IMR-90 (cell line): ENCODE results near the gene METTL22. TPM values are rescaled to one million over a fixed set of nuclear protein-coding genes. Genes with fewer than 3 reads are reported as not detected.

ENCODE experiments used
- ATAC-seq: fragments of 200-7000 bp; cut with Tn5 transposase; 2 replicates; pipeline ENCODE4 v1.9.1; 2020; ENCODE audit warnings: low read depth, mild to moderate bottlenecking, moderate library complexity
- BruUV-seq: library from RNA; stranded (reverse); fragments of 400-500 nt; replicated peaks from 2 replicates; lab custom pipeline; 2021; lab: Mats Ljungman, UMichigan
- CTCF ChIA-PET: fragments of 300-600 bp; formaldehyde crosslinking; extraction: SDS; loops from one replicate; lab custom pipeline; 2021; ENCODE audit warnings: antibody characterized with exemption; lab: Yijun Ruan, JAX
- POLR2A ChIA-PET: fragments of 300-600 bp; sonication (Branson Sonifier 250); formaldehyde crosslinking; loops from one replicate; lab custom pipeline; 2022; ENCODE audit warnings: antibody characterized with exemption; ENCODE audit not compliant: unreplicated experiment; lab: Charles Lee
- DNase-seq: peaks from one replicate; pipeline ENCODE4 v3.0.0; 2013
- H2AFZ ChIP-seq: replicated peaks from 2 replicates; pipeline ENCODE3; 2013; ENCODE audit warnings: low read length, mild to moderate bottlenecking; ENCODE audit not compliant: poor library complexity
- H2AK5ac ChIP-seq: 2 replicates; pipeline ENCODE4 v1.6.1; 2013; ENCODE audit warnings: low read depth, low read length, inconsistent platforms
- H2AK9ac ChIP-seq: replicated peaks from 2 replicates; pipeline ENCODE3; 2013; ENCODE audit warnings: mild to moderate bottlenecking, low read depth, low read length, moderate library complexity; ENCODE audit not compliant: poor library complexity
- H2BK120ac ChIP-seq: 2 replicates; pipeline ENCODE4 v1.6.1; 2013; ENCODE audit warnings: low read depth, low read length, inconsistent platforms
- H2BK15ac ChIP-seq: 3 replicates; pipeline ENCODE4 v1.6.1; 2013; ENCODE audit warnings: low read depth, low read length, inconsistent platforms
- H2BK20ac ChIP-seq: 2 replicates; pipeline ENCODE4 v1.6.1; 2013; ENCODE audit warnings: low read depth, mild to moderate bottlenecking, inconsistent platforms, low read length, moderate library complexity
- H2BK5ac ChIP-seq: 2 replicates; pipeline ENCODE4 v1.6.1; 2013; ENCODE audit warnings: mild to moderate bottlenecking, low read depth, low read length, inconsistent platforms; ENCODE audit not compliant: poor library complexity, severe bottlenecking
- H3K14ac ChIP-seq: replicated peaks from 2 replicates; pipeline ENCODE4 v1.6.1; 2013; ENCODE audit warnings: low read depth, low read length, inconsistent platforms
- H3K18ac ChIP-seq: 2 replicates; pipeline ENCODE4 v1.6.1; 2013; ENCODE audit warnings: low read depth, low read length, control low read depth
- H3K23ac ChIP-seq: 2 replicates; pipeline ENCODE4 v1.6.1; 2013; ENCODE audit warnings: low read depth, low read length, inconsistent platforms
- H3K27ac ChIP-seq: 2 replicates; pipeline ENCODE4 v1.5.1; 2013; ENCODE audit warnings: mild to moderate bottlenecking, control low read depth, low read length; ENCODE audit not compliant: insufficient read depth
- H3K27me3 ChIP-seq: 2 replicates; pipeline ENCODE4 v1.6.1; 2013; ENCODE audit warnings: low read length; ENCODE audit not compliant: control insufficient read depth, insufficient read depth
- H3K36me3 ChIP-seq: 2 replicates; pipeline ENCODE4 v1.6.1; 2013; ENCODE audit warnings: low read length, mixed read lengths; ENCODE audit not compliant: control insufficient read depth, insufficient read depth
- H3K4ac ChIP-seq: 2 replicates; pipeline ENCODE4 v1.6.1; 2013; ENCODE audit warnings: low read depth, low read length, inconsistent platforms
- H3K4me1 ChIP-seq: 2 replicates; pipeline ENCODE4 v1.6.1; 2013; ENCODE audit warnings: low read length, mixed read lengths; ENCODE audit not compliant: control insufficient read depth, insufficient read depth
- H3K4me2 ChIP-seq: 2 replicates; pipeline ENCODE4 v1.6.1; 2013; ENCODE audit warnings: low read depth, mild to moderate bottlenecking, control low read depth, low read length, moderate library complexity
- H3K4me3 ChIP-seq: 2 replicates; pipeline ENCODE4 v1.5.1; 2013; ENCODE audit warnings: low read depth, mild to moderate bottlenecking, control low read depth, low read length, moderate library complexity; ENCODE audit not compliant: insufficient read depth
- H3K56ac ChIP-seq: 2 replicates; pipeline ENCODE4 v1.6.1; 2013; ENCODE audit warnings: low read length, inconsistent platforms; ENCODE audit not compliant: insufficient read depth; ENCODE audit errors: extremely low read depth
- H3K79me1 ChIP-seq, 2 experiments: 2 replicates each; pipeline ENCODE4 v1.6.1; 2013; ENCODE audit warnings: low read length in 2 of 2, inconsistent platforms in 1 of 2, low read depth in 1 of 2
- H3K9ac ChIP-seq: 2 replicates; pipeline ENCODE4 v1.6.1; 2013; ENCODE audit warnings: low read depth, low read length, control low read depth
- H3K9me1 ChIP-seq: 2 replicates; pipeline ENCODE4 v1.6.1; 2013; ENCODE audit warnings: low read length, inconsistent platforms; ENCODE audit not compliant: insufficient read depth
- H3K9me3 ChIP-seq: 2 replicates; pipeline ENCODE4 v1.6.1; 2013; ENCODE audit warnings: low read length; ENCODE audit not compliant: control insufficient read depth, insufficient read depth
- H4K20me1 ChIP-seq: 2 replicates; pipeline ENCODE4 v1.6.1; 2013; ENCODE audit warnings: low read length, inconsistent platforms; ENCODE audit not compliant: insufficient read depth
- H4K5ac ChIP-seq: 2 replicates; pipeline ENCODE4 v1.6.1; 2013; ENCODE audit warnings: mild to moderate bottlenecking, low read depth, low read length, control low read depth
- H4K8ac ChIP-seq, 2 experiments: 2 replicates each; pipeline ENCODE4 v1.6.1; 2013; ENCODE audit warnings: low read depth in 2 of 2, low read length in 2 of 2, control low read depth in 1 of 2, inconsistent platforms in 1 of 2
- H4K91ac ChIP-seq: 2 replicates; pipeline ENCODE4 v1.6.1; 2013; ENCODE audit warnings: low read depth, low read length, inconsistent platforms; ENCODE audit not compliant: insufficient read depth
- MAZ ChIP-seq: IDR thresholded peaks from 2 replicates; pipeline ENCODE4 v1.6.1; 2012; ENCODE audit warnings: low read depth, mild to moderate bottlenecking, low read length, improper control_type of control experiment, moderate library complexity, borderline replicate concordance
- MXI1 ChIP-seq: IDR thresholded peaks from 2 replicates; pipeline ENCODE4 v1.6.1; 2012; ENCODE audit warnings: low read depth, mild to moderate bottlenecking, low read length, moderate library complexity, borderline replicate concordance
- SMC3 ChIP-seq: fragments of 150-350 bp; IDR thresholded peaks from 2 replicates; pipeline ENCODE4 v1.6.1; 2016; ENCODE audit warnings: low read depth, mild to moderate bottlenecking, antibody characterized with exemption, low read length, moderate library complexity
- WGBS, 2 experiments: methylation state at CpG; one replicate each; pipeline versions ENCODE4 v1.1.5 to v1.1.7; 2013; ENCODE audit warnings: missing lambda C conversion rate in 2 of 2; ENCODE audit not compliant: insufficient read length in 1 of 2; ENCODE audit errors: extremely low coverage in 2 of 2; 5-methylcytosine and 5-hydroxymethylcytosine counted together
- dilution Hi-C: fragments of 300-500 bp; cut with HindIII; formaldehyde crosslinking; loops from one replicate; pipeline ENCODE4 v1.14.3; 2018; ENCODE audit warnings: low sequenced_read_pairs; ENCODE audit not compliant: unreplicated experiment
- in situ Hi-C: fragments of 300-500 bp; cut with MboI; formaldehyde crosslinking; loops from 3 replicates; pipeline ENCODE4 v1.14.3; 2019; ENCODE audit warnings: low sequenced_read_pairs, inconsistent platforms, mixed read lengths
- intact Hi-C: fragments of 100-400 bp; cut with micrococcal nuclease; formaldehyde crosslinking; loops from 2 replicates; pipeline ENCODE4 v1.10.0; 2022
- polyA plus RNA-seq, 3 experiments: library from polyadenylated mRNA; depleted of rRNA; stranded (reverse); fragments of >200 nt; gene quantifications; 2 replicates each; pipeline ENCODE4 v1.2.3, GENCODE V29; 2012; ENCODE audit warnings: low replicate concordance in 1 of 3
- total RNA-seq: library from RNA; depleted of rRNA; stranded (reverse); fragments of >200 nt; gene quantifications from 2 replicates; pipeline ENCODE4 v1.2.3, GENCODE V29; 2012

METTL22 gene
- total and polyA plus RNA-seq, 2 of the 4 experiments (the other 2 are of a cell fraction): 27.2 to 51.2 TPM

DNA sequence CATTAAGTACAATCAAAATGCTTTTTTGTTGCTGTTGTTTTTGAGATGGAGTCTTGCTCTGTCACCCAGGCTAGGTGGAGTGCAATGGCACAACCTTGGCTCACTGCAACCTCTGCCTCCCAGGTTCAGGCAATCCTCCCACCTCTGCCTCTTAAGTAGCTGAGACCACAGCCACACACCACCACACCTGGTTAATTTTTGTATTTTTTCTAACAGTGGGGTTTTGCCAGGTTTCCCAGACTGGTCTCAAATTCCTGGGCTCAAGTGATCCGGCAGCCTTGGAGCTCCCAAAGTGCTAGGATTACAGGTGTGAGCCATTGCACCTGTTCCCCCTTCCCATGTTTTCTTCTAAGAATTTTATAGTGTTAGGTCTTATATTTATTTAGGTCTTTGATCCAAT lies 48.0 kb downstream of the METTL22 start:
- Histone ChIP-seq H3K27ac (no peak overlapping the region), H3K79me1 (no peaks in the 10 kb centered on the region), H3K56ac (no peak overlapping the region), H3K9ac (no peak overlapping the region), H4K8ac (no peak overlapping the region), H3K23ac (no peak overlapping the region), H2AK5ac (no peak overlapping the region), H4K5ac (no peak overlapping the region), H3K4me2 (no peak overlapping the region), H3K4ac (no peak overlapping the region), H3K9me1 (no peaks in the 10 kb centered on the region), H3K14ac (no peak overlapping the region), H3K9me3 (no peaks in the 10 kb centered on the region), H2AFZ (no peak overlapping the region), H3K27me3 (no peaks in the 10 kb centered on the region; the same call in none of the 2 replicates), H2BK15ac (no peak overlapping the region), H4K91ac (no peak overlapping the region), H2BK5ac (no peak overlapping the region), H4K20me1 (no peaks in the 10 kb centered on the region), H3K4me1 (no peaks in the 10 kb centered on the region; the same call in 1 of the 2 replicates), H2AK9ac (no peak overlapping the region), H3K18ac (no peak overlapping the region), H2BK120ac (no peak overlapping the region), H2BK20ac (no peak overlapping the region), H3K4me3 (no peak overlapping the region), H3K36me3 (no peaks in the 10 kb centered on the region)
- CTCF ChIA-PET: no interaction called here
- in situ Hi-C loops: loop anchor here (5.0 to 25.0 kb wide), 3 partner anchors 123 to 468 kb away; no protein-coding TSS in a partner anchor
- intact Hi-C loops: no loop called here
- DNase-seq (no peak), ATAC-seq (no peak)
- POLR2A ChIA-PET: no interaction called here
- BruUV-seq: no TSS peak
- no peak for TF ChIP-seq MXI1
- no peak for TF ChIP-seq MAZ
- TF ChIP-seq SMC3: no peak
- dilution Hi-C loops: no loop called here
- WGBS, 2 experiments: 80% methylated on average over 1 of the region's 1 CpG; no CpG with 5 or more reads in 1 of the 2 experiments
